ENCODE data around the gene RFWD3.

Gene RFWD3

GRCh38 chr16:74625500-74626350 lies 41.0 kb downstream of the RFWD3 start:
- no peak for DNase-seq (ENCODE audit: extremely low read depth in 1 of 2, low read depth in 1 of 2)

GRCh38 chr16:74623839-74624235 lies 42.8 kb downstream of the RFWD3 start:
- no peak for DNase-seq (ENCODE audit: extremely low read depth in 1 of 2, low read depth in 1 of 2)

- no peak for DNase-seq (ENCODE audit: extremely low read depth in 1 of 2, low read depth in 1 of 2)
Measured at GRCh38 chr16:74623214-74623838, 43.4 kb downstream of the RFWD3 start.

- DNase-seq (ENCODE audit: extremely low read depth in 1 of 2, low read depth in 1 of 2): no peak
Measured at GRCh38 chr16:74622005-74622404, 44.7 kb downstream of the RFWD3 start.

- no peak for DNase-seq (ENCODE audit: extremely low read depth in 1 of 2, low read depth in 1 of 2)
Measured at GRCh38 chr16:74617206-74617788, 49.4 kb downstream of the RFWD3 start.

GRCh38 chr16:74611721-74612120 lies 55.0 kb downstream of the RFWD3 start:
- no peak for DNase-seq (ENCODE audit: extremely low read depth in 1 of 2, low read depth in 1 of 2)

- peak; percentile 24 to 30 for DNase-seq (ENCODE audit: extremely low read depth in 1 of 2, low read depth in 1 of 2)
Measured at GRCh38 chr16:74608944-74609343, 57.7 kb downstream of the RFWD3 start.

- DNase-seq (ENCODE audit: extremely low read depth in 1 of 2, low read depth in 1 of 2): no peak
Measured at GRCh38 chr16:74608381-74608780, 58.3 kb downstream of the RFWD3 start.

- DNase-seq (ENCODE audit: extremely low read depth in 1 of 2, low read depth in 1 of 2): no peak
Measured at GRCh38 chr16:74607962-74608356, 58.7 kb downstream of the RFWD3 start.

GRCh38 chr16:74607310-74607961 lies 59.2 kb downstream of the RFWD3 start:
- no peak for DNase-seq (ENCODE audit: extremely low read depth in 1 of 2, low read depth in 1 of 2)

- DNase-seq (ENCODE audit: extremely low read depth in 1 of 2, low read depth in 1 of 2): peak; percentile 69 to 85
Measured at GRCh38 chr16:74606521-74607309, 60.0 kb downstream of the RFWD3 start, which contains the start of gene GLG1. Gene GLG1, minus strand, starts transcription at chr16:74607114. Its CDS starts 20 bp downstream, at chr16:74607094.

- DNase-seq (ENCODE audit: extremely low read depth in 1 of 2, low read depth in 1 of 2): no peak
Measured at GRCh38 chr16:74605746-74606520, 60.7 kb downstream of the RFWD3 start.

GRCh38 chr16:74605332-74605731 lies 61.3 kb downstream of the RFWD3 start:
- no peak for DNase-seq (ENCODE audit: extremely low read depth in 1 of 2, low read depth in 1 of 2)

- no peak for DNase-seq (ENCODE audit: extremely low read depth in 1 of 2, low read depth in 1 of 2)
Measured at GRCh38 chr16:74603848-74604247, 62.8 kb downstream of the RFWD3 start.

GRCh38 chr16:74601126-74601871 lies 65.4 kb downstream of the RFWD3 start:
- DNase-seq (ENCODE audit: extremely low read depth in 1 of 2, low read depth in 1 of 2): peak; percentile 37 to 40

- no peak for DNase-seq (ENCODE audit: extremely low read depth in 1 of 2, low read depth in 1 of 2)
Measured at GRCh38 chr16:74596586-74596985, 70.1 kb downstream of the RFWD3 start.

- DNase-seq (ENCODE audit: extremely low read depth in 1 of 2, low read depth in 1 of 2): no peak
Measured at GRCh38 chr16:74592847-74593246, 73.8 kb downstream of the RFWD3 start.

GRCh38 chr16:74591876-74592650 lies 74.6 kb downstream of the RFWD3 start:
- DNase-seq (ENCODE audit: extremely low read depth in 1 of 2, low read depth in 1 of 2): no peak
